WTC11 (cell line): Measurements from ENCODE around the gene HERC2. TPM values are rescaled to one million over a fixed set of nuclear protein-coding genes. Genes with fewer than 3 reads are reported as not detected.

ENCODE experiments used
- ATAC-seq: fragments of 200-7000 bp; cut with Tn5 transposase; 2 replicates; pipeline ENCODE4 v1.10.0; 2021; ENCODE audit warnings: mild to moderate bottlenecking, moderate library complexity
- CTCF ChIA-PET: fragments of 300-600 bp; sonication (Branson Sonifier 250); formaldehyde crosslinking; loops from one replicate; lab custom pipeline; 2021; ENCODE audit warnings: antibody characterized with exemption; lab: Charles Lee
- POLR2A ChIA-PET: fragments of 350-600 bp; sonication (Branson Sonifier 250); formaldehyde crosslinking; loops from one replicate; lab custom pipeline; 2021; ENCODE audit warnings: antibody characterized with exemption; lab: Charles Lee
- DNase-seq: peaks from one replicate; pipeline ENCODE4 v3.0.0; 2021; ENCODE audit warnings: low spot score
- H3K27ac Mint-ChIP-seq: 2 replicates; pipeline ENCODE4 v1.8.0; 2021; ENCODE audit warnings: mixed read lengths
- H3K27me3 Mint-ChIP-seq: 2 replicates; pipeline ENCODE4 v1.8.0; 2021; ENCODE audit warnings: low read depth, mild to moderate bottlenecking, moderate library complexity, mixed read lengths
- H3K36me3 Mint-ChIP-seq: 2 replicates; pipeline ENCODE4 v1.8.0; 2021; ENCODE audit warnings: mixed read lengths
- H3K4me1 Mint-ChIP-seq: 2 replicates; pipeline ENCODE4 v1.8.0; 2022; ENCODE audit warnings: mixed read lengths
- H3K4me3 Mint-ChIP-seq: 2 replicates; pipeline ENCODE4 v1.8.0; 2021; ENCODE audit warnings: mild to moderate bottlenecking, moderate library complexity, mixed read lengths
- H3K9me3 Mint-ChIP-seq: 2 replicates; pipeline ENCODE4 v1.8.0; 2021; ENCODE audit warnings: mixed read lengths
- CREM ChIP-seq: sonication (generic); formaldehyde crosslinking; IDR thresholded peaks from 2 replicates; pipeline ENCODE4 v1.8.1; 2022; ENCODE audit warnings: mild to moderate bottlenecking, missing genetic modification reagents, moderate library complexity
- FOXJ3 ChIP-seq: sonication (generic); formaldehyde crosslinking; IDR thresholded peaks from 2 replicates; pipeline ENCODE4 v1.9.0; 2021; ENCODE audit warnings: missing genetic modification reagents, mild to moderate bottlenecking, borderline replicate concordance
- FOXK1 ChIP-seq: sonication (generic); formaldehyde crosslinking; IDR thresholded peaks from 2 replicates; pipeline ENCODE4 v1.8.0; 2022; ENCODE audit warnings: mild to moderate bottlenecking, moderate library complexity, missing genetic modification reagents
- IRF2 ChIP-seq: sonication (generic); formaldehyde crosslinking; IDR thresholded peaks from 2 replicates; pipeline ENCODE4 v1.8.0; 2022; ENCODE audit warnings: low read depth, missing genetic modification reagents, borderline replicate concordance
- KAT7 ChIP-seq: sonication (generic); formaldehyde crosslinking; IDR thresholded peaks from 2 replicates; pipeline ENCODE4 v1.8.1; 2023; ENCODE audit warnings: missing genetic modification reagents, mild to moderate bottlenecking, borderline replicate concordance
- MYBL2 ChIP-seq: sonication (generic); formaldehyde crosslinking; IDR thresholded peaks from 2 replicates; pipeline ENCODE4 v1.8.1; 2023; ENCODE audit warnings: mild to moderate bottlenecking, moderate library complexity, missing genetic modification reagents
- NFYB ChIP-seq: sonication (generic); formaldehyde crosslinking; conservative IDR thresholded peaks from 2 replicates; pipeline ENCODE4 v1.8.0; 2022; ENCODE audit warnings: low read depth, missing genetic modification reagents
- SMAD3 ChIP-seq: sonication (generic); formaldehyde crosslinking; IDR thresholded peaks from 2 replicates; pipeline ENCODE4 v1.8.0; 2022; ENCODE audit warnings: missing genetic modification reagents, mild to moderate bottlenecking, borderline replicate concordance
- SP1 ChIP-seq: sonication (generic); formaldehyde crosslinking; conservative IDR thresholded peaks from 2 replicates; pipeline ENCODE4 v1.8.1; 2022; ENCODE audit warnings: missing genetic modification reagents
- TCF7 ChIP-seq: sonication (generic); formaldehyde crosslinking; IDR thresholded peaks from 2 replicates; pipeline ENCODE4 v1.8.0; 2022; ENCODE audit warnings: mild to moderate bottlenecking, low read depth, missing genetic modification reagents, moderate library complexity
- TP53 ChIP-seq: sonication (generic); formaldehyde crosslinking; IDR thresholded peaks from 2 replicates; pipeline ENCODE4 v1.8.1; 2023; ENCODE audit warnings: mild to moderate bottlenecking, missing genetic modification reagents
- ZNF263 ChIP-seq: sonication (generic); formaldehyde crosslinking; IDR thresholded peaks from 2 replicates; pipeline ENCODE4 v1.8.1; 2022; ENCODE audit warnings: low read depth, mild to moderate bottlenecking, moderate library complexity, missing genetic modification reagents
- ZNF317 ChIP-seq: sonication (generic); formaldehyde crosslinking; IDR thresholded peaks from 2 replicates; pipeline ENCODE4 v1.8.1; 2023; ENCODE audit warnings: low read depth, mild to moderate bottlenecking, moderate library complexity, missing genetic modification reagents, borderline replicate concordance
- ZNF416 ChIP-seq: fragments of 250-450 bp; sonication (Bioruptor Pico); IDR thresholded peaks from 2 replicates; pipeline ENCODE4 v1.9.0; 2021; ENCODE audit warnings: mild to moderate bottlenecking, inconsistent platforms
- total RNA-seq: library from RNA; stranded (reverse); gene quantifications from 3 replicates; pipeline ENCODE4 v1.2.3, GENCODE V29; 2021
- TF ChIP-seq, protein P1 (sequence below): fragments of 250-450 bp; sonication (Bioruptor Pico); IDR thresholded peaks from 2 replicates; pipeline ENCODE4 v1.8.0; 2021; ENCODE audit warnings: mild to moderate bottlenecking
- TF ChIP-seq, protein P2 (sequence below): fragments of 250-450 bp; sonication (Bioruptor Pico); IDR thresholded peaks from 2 replicates; pipeline ENCODE4 v1.9.0; 2021; ENCODE audit warnings: mild to moderate bottlenecking
- TF ChIP-seq, protein P3 (sequence below): fragments of 250-450 bp; sonication (Bioruptor Pico); IDR thresholded peaks from 2 replicates; pipeline ENCODE4 v2.1.2; 2022; ENCODE audit warnings: mild to moderate bottlenecking, moderate library complexity
- TF ChIP-seq, protein P4 (sequence below): fragments of 250-450 bp; sonication (Bioruptor Pico); IDR thresholded peaks from 2 replicates; pipeline ENCODE4 v1.9.0; 2021; ENCODE audit warnings: moderate library complexity, mild to moderate bottlenecking, inconsistent platforms, borderline replicate concordance
- TF ChIP-seq, protein P5 (sequence below): sonication (generic); formaldehyde crosslinking; IDR thresholded peaks from 2 replicates; pipeline ENCODE4 v1.8.0; 2023; ENCODE audit warnings: missing genetic modification reagents, mild to moderate bottlenecking, borderline replicate concordance
- TF ChIP-seq, protein P6 (sequence below): fragments of 250-450 bp; sonication (Bioruptor Pico); IDR thresholded peaks from 2 replicates; pipeline ENCODE4 v1.9.0; 2021; ENCODE audit warnings: mild to moderate bottlenecking
- TF ChIP-seq, protein P7 (sequence below): sonication (generic); formaldehyde crosslinking; IDR thresholded peaks from 2 replicates; pipeline ENCODE4 v1.8.1; 2022; ENCODE audit warnings: mild to moderate bottlenecking, moderate library complexity, missing genetic modification reagents

HERC2 gene
- total RNA-seq, 1 experiment from 2014 or later: 81.5 TPM

DNA sequence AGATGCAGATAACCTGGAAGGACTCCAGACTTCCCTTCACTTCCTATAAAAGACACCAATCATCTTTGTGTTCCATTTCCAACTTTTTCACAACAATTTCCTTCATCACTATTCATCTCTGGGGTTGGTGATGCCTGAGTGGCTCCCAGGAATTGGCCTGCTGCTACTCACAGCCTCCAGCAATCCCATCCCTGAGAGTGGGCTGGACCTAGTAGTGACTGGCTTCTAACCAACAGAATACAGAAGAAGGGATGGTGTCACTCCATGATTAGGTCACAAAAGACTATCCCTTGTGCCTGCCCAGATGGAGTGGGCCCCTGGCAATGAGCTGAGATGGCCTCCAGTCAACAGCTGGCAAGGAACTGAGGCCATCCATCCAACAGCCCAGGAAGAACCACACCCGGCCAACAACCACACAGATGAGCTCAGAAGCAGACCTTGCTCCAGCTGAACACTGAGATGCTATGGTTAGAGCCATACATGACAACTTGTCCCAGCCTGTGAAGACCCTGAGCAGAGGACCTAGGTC lies 243.7 kb downstream of the HERC2 start (continued):
- no peak for TF ChIP-seq TP53
- TF ChIP-seq IRF2: no peak
- no peak for TF ChIP-seq SP1 (CRISPR knock-in tag)
- no peak for TF ChIP-seq MYBL2 (CRISPR knock-in tag)
- TF ChIP-seq, protein P1, sequence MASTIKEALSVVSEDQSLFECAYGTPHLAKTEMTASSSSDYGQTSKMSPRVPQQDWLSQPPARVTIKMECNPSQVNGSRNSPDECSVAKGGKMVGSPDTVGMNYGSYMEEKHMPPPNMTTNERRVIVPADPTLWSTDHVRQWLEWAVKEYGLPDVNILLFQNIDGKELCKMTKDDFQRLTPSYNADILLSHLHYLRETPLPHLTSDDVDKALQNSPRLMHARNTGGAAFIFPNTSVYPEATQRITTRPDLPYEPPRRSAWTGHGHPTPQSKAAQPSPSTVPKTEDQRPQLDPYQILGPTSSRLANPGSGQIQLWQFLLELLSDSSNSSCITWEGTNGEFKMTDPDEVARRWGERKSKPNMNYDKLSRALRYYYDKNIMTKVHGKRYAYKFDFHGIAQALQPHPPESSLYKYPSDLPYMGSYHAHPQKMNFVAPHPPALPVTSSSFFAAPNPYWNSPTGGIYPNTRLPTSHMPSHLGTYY (CRISPR knock-in tag): no peak
- no peak for TF ChIP-seq SMAD3 (CRISPR knock-in tag)

DNA sequence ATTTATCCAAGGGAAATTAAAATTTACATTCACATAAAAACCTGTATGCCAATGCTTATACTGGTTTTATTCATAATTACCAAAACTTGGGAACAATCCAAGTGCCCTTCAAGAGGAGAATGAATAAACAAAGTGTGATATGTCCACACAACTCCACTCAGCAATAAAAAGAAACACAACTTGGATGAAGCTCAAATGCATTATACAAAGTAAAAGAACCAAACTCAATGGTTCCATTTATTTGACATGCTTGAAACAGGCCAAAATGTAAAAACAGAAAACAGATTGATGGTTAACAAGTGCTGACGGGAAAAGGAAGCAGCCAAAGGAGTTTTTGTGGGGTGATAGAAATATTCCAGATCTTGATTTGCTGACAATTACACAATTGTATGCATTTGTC lies 246.4 kb downstream of the HERC2 start:
- Mint-ChIP-seq H3K9me3 (peaks cover 23% of the 10 kb centered on the region), H3K4me3 (no peak overlapping the region), H3K36me3 (peaks cover 7% of the 10 kb centered on the region; the same call in 1 of the 2 replicates), H3K27ac (no peak overlapping the region)
- POLR2A ChIA-PET: no interaction called here
- ATAC-seq: no peak
- TF ChIP-seq, protein P2, sequence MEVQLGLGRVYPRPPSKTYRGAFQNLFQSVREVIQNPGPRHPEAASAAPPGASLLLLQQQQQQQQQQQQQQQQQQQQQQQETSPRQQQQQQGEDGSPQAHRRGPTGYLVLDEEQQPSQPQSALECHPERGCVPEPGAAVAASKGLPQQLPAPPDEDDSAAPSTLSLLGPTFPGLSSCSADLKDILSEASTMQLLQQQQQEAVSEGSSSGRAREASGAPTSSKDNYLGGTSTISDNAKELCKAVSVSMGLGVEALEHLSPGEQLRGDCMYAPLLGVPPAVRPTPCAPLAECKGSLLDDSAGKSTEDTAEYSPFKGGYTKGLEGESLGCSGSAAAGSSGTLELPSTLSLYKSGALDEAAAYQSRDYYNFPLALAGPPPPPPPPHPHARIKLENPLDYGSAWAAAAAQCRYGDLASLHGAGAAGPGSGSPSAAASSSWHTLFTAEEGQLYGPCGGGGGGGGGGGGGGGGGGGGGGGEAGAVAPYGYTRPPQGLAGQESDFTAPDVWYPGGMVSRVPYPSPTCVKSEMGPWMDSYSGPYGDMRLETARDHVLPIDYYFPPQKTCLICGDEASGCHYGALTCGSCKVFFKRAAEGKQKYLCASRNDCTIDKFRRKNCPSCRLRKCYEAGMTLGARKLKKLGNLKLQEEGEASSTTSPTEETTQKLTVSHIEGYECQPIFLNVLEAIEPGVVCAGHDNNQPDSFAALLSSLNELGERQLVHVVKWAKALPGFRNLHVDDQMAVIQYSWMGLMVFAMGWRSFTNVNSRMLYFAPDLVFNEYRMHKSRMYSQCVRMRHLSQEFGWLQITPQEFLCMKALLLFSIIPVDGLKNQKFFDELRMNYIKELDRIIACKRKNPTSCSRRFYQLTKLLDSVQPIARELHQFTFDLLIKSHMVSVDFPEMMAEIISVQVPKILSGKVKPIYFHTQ (CRISPR knock-in tag): no peak
- TF ChIP-seq ZNF317 (CRISPR knock-in tag) (no peak), NFYB (no peak), ZNF263 (no peak), TCF7 (no peak), FOXJ3 (CRISPR knock-in tag) (no peak), KAT7 (CRISPR knock-in tag) (no peak), CREM (no peak), SMAD3 (CRISPR knock-in tag) (no peak), ZNF416 (CRISPR knock-in tag) (no peak), FOXK1 (no peak)
- TF ChIP-seq, protein P3, sequence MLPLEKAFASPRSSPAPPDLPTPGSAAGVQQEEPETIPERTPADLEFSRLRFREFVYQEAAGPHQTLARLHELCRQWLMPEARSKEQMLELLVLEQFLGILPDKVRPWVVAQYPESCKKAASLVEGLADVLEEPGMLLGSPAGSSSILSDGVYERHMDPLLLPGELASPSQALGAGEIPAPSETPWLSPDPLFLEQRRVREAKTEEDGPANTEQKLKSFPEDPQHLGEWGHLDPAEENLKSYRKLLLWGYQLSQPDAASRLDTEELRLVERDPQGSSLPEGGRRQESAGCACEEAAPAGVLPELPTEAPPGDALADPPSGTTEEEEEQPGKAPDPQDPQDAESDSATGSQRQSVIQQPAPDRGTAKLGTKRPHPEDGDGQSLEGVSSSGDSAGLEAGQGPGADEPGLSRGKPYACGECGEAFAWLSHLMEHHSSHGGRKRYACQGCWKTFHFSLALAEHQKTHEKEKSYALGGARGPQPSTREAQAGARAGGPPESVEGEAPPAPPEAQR: no peak
- TF ChIP-seq, protein P4, sequence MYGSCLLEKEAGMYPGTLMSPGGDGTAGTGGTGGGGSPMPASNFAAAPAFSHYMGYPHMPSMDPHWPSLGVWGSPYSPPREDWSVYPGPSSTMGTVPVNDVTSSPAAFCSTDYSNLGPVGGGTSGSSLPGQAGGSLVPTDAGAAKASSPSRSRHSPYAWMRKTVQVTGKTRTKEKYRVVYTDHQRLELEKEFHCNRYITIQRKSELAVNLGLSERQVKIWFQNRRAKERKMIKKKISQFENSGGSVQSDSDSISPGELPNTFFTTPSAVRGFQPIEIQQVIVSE (CRISPR knock-in tag): no peak
- TF ChIP-seq, protein P1 (CRISPR knock-in tag): no peak
- TF ChIP-seq, protein P5, sequence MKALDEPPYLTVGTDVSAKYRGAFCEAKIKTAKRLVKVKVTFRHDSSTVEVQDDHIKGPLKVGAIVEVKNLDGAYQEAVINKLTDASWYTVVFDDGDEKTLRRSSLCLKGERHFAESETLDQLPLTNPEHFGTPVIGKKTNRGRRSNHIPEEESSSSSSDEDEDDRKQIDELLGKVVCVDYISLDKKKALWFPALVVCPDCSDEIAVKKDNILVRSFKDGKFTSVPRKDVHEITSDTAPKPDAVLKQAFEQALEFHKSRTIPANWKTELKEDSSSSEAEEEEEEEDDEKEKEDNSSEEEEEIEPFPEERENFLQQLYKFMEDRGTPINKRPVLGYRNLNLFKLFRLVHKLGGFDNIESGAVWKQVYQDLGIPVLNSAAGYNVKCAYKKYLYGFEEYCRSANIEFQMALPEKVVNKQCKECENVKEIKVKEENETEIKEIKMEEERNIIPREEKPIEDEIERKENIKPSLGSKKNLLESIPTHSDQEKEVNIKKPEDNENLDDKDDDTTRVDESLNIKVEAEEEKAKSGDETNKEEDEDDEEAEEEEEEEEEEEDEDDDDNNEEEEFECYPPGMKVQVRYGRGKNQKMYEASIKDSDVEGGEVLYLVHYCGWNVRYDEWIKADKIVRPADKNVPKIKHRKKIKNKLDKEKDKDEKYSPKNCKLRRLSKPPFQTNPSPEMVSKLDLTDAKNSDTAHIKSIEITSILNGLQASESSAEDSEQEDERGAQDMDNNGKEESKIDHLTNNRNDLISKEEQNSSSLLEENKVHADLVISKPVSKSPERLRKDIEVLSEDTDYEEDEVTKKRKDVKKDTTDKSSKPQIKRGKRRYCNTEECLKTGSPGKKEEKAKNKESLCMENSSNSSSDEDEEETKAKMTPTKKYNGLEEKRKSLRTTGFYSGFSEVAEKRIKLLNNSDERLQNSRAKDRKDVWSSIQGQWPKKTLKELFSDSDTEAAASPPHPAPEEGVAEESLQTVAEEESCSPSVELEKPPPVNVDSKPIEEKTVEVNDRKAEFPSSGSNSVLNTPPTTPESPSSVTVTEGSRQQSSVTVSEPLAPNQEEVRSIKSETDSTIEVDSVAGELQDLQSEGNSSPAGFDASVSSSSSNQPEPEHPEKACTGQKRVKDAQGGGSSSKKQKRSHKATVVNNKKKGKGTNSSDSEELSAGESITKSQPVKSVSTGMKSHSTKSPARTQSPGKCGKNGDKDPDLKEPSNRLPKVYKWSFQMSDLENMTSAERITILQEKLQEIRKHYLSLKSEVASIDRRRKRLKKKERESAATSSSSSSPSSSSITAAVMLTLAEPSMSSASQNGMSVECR (CRISPR knock-in tag): no peak
- TF ChIP-seq, protein P6, sequence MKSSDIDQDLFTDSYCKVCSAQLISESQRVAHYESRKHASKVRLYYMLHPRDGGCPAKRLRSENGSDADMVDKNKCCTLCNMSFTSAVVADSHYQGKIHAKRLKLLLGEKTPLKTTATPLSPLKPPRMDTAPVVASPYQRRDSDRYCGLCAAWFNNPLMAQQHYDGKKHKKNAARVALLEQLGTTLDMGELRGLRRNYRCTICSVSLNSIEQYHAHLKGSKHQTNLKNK (CRISPR knock-in tag): no peak
- TF ChIP-seq, protein P7, sequence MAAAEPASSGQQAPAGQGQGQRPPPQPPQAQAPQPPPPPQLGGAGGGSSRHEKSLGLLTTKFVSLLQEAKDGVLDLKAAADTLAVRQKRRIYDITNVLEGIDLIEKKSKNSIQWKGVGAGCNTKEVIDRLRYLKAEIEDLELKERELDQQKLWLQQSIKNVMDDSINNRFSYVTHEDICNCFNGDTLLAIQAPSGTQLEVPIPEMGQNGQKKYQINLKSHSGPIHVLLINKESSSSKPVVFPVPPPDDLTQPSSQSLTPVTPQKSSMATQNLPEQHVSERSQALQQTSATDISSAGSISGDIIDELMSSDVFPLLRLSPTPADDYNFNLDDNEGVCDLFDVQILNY: no peak
- TF ChIP-seq, all 79 proteins: peak for 0
- CTCF ChIA-PET: no interaction called here
- Mint-ChIP-seq H3K27me3 (no peaks in the 10 kb centered on the region), H3K4me1 (peaks cover 6% of the 10 kb centered on the region; the same call in 1 of the 2 replicates)
- no peak for DNase-seq
